SK-N-SH (cell line): ENCODE data around the gene SPATA20.

Experiments
- CHD2 ChIP-seq: fragments of 150-350 bp; IDR thresholded peaks from 2 replicates; pipeline ENCODE4 v1.6.1; 2018; ENCODE audit warnings: low read length; ENCODE audit not compliant: partially characterized antibody
- EZH2phosphoT487 ChIP-seq: fragments of 200-600 bp; sonication (generic); IDR thresholded peaks from 2 replicates; pipeline ENCODE4 v1.6.1; 2017; ENCODE audit warnings: low read depth, mixed run types, mild to moderate bottlenecking, antibody characterized with exemption, moderate library complexity, borderline replicate concordance
- REST ChIP-seq: IDR thresholded peaks from 2 replicates; pipeline ENCODE4 v1.6.1; 2012; ENCODE audit warnings: mild to moderate bottlenecking, low read depth, low read length, moderate library complexity
- RXRA ChIP-seq: IDR thresholded peaks from 2 replicates; pipeline ENCODE4 v1.4.0; 2012; ENCODE audit warnings: low read depth, mild to moderate bottlenecking, borderline replicate concordance
- TAF1 ChIP-seq: IDR thresholded peaks from 2 replicates; pipeline ENCODE4 v1.6.1; 2012; ENCODE audit warnings: low read depth, mild to moderate bottlenecking, low read length, moderate library complexity, borderline replicate concordance
- TF ChIP-seq, protein P1 (sequence below): fragments of 200-600 bp; sonication (generic); IDR thresholded peaks from 2 replicates; pipeline ENCODE4 v1.6.1; 2017; ENCODE audit warnings: antibody characterized with exemption, mild to moderate bottlenecking, moderate library complexity

- TF ChIP-seq TAF1 (no peak), REST (no peak), EZH2phosphoT487 (no peak), CHD2 (no peak), RXRA (no peak)
- TF ChIP-seq, protein P1, sequence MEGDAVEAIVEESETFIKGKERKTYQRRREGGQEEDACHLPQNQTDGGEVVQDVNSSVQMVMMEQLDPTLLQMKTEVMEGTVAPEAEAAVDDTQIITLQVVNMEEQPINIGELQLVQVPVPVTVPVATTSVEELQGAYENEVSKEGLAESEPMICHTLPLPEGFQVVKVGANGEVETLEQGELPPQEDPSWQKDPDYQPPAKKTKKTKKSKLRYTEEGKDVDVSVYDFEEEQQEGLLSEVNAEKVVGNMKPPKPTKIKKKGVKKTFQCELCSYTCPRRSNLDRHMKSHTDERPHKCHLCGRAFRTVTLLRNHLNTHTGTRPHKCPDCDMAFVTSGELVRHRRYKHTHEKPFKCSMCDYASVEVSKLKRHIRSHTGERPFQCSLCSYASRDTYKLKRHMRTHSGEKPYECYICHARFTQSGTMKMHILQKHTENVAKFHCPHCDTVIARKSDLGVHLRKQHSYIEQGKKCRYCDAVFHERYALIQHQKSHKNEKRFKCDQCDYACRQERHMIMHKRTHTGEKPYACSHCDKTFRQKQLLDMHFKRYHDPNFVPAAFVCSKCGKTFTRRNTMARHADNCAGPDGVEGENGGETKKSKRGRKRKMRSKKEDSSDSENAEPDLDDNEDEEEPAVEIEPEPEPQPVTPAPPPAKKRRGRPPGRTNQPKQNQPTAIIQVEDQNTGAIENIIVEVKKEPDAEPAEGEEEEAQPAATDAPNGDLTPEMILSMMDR: no peak
These were observed 19.9 kb downstream of the SPATA20 start for GRCh38 chr17:50566886-50567285.
